ENCODE measurements around the gene RBM20. TPM values are rescaled to one million over a fixed set of nuclear protein-coding genes. Genes with fewer than 3 reads are reported as not detected.
A peak's percentile ranks its signal among the peaks of the same experiment; 100 is the strongest.

Gene RBM20
- total RNA-seq, 1 experiment from 2014 or later = 0.17 TPM

DNA sequence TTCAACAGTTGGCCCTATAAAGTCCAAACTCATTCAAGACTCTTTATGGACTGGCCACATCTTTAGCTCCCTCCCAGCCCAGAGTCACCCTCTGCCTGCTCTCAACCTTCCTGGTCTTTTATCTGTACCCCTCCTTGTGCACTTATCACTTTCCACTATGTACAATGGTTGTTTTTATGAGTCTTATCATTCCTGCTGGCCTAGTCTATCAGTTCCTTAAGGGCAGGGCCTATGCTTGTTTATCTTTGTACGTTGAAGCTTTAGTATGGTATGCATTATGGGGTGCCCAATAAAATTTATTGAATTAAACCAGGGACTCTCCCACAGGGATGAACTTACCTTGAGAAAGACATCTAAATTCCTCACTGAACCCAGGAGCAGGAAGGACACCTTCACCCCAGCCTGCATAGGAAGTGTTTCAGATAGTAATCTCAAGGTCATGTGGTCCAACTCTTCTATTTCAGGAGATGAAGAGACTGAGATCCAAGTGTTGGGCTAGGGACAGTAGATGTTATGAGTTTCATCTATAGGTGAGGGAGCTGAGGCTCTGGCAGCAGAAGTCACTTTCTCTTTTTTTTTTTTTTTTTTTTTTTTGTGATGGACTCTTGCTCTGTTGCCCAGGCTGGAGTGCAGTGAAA, 214.3 kb downstream of the RBM20 start:
- Histone ChIP-seq H3K4me2 (ENCODE audit: insufficient read depth, insufficient read length, low read length) (no peak overlapping the region), H3K79me2 (ENCODE audit: insufficient read depth, low read length) (no peaks in the 10 kb centered on the region), H4K8ac (replicated peaks; ENCODE audit: insufficient read length, low read depth, low read length) (no peak overlapping the region), H4K91ac (ENCODE audit: insufficient read length, low read depth, low read length) (no peak overlapping the region), H3K18ac (ENCODE audit: insufficient read length, low read depth, low read length) (no peak overlapping the region), H3K23me2 (ENCODE audit: insufficient read length, low read depth, low read length, poor library complexity, severe bottlenecking) (no peaks in the 10 kb centered on the region), H2BK15ac (ENCODE audit: low read depth, low read length) (no peak overlapping the region), H3K9ac (ENCODE audit: extremely low read depth, insufficient read length, low read length) (no peak overlapping the region), H3K27ac (ENCODE audit: insufficient read length, low read depth, low read length) (no peak overlapping the region), H2BK20ac (ENCODE audit: low read depth, low read length, poor library complexity, severe bottlenecking) (no peak overlapping the region), H3T11ph (ENCODE audit: low read length) (no peak overlapping the region), H2BK120ac (ENCODE audit: low read depth, low read length, poor library complexity, severe bottlenecking) (no peak overlapping the region), H3K4ac (ENCODE audit: low read depth, low read length) (no peak overlapping the region), H4K20me1 (ENCODE audit: control insufficient read depth, insufficient read depth, insufficient read length) (no peaks in the 10 kb centered on the region), H3K56ac (ENCODE audit: insufficient read length, low read depth, low read length) (no peak overlapping the region), H3K27me3 (ENCODE audit: insufficient read depth, low read length) (no peaks in the 10 kb centered on the region), H3K9me3 (ENCODE audit: control insufficient read depth, low read depth, low read length) (no peaks in the 10 kb centered on the region), H2BK12ac (ENCODE audit: insufficient read length, low read depth, low read length) (no peak overlapping the region), H4K5ac (ENCODE audit: insufficient read length, low read depth, low read length) (no peak overlapping the region), H3K14ac (ENCODE audit: insufficient read depth, low read length) (no peak overlapping the region), H3K4me1 (ENCODE audit: insufficient read depth, low read length) (no peaks in the 10 kb centered on the region), H2BK5ac (ENCODE audit: insufficient read length, low read length) (no peak overlapping the region), H2AK5ac (ENCODE audit: insufficient read length, low read length) (no peak overlapping the region), H3K23ac (ENCODE audit: insufficient read length, low read depth, low read length) (no peak overlapping the region), H3K79me1 (ENCODE audit: insufficient read depth, low read depth, low read length, poor library complexity, severe bottlenecking) (no peaks in the 10 kb centered on the region), H2AFZ (ENCODE audit: low read length) (no peak overlapping the region)
- TF ChIP-seq, protein P1, sequence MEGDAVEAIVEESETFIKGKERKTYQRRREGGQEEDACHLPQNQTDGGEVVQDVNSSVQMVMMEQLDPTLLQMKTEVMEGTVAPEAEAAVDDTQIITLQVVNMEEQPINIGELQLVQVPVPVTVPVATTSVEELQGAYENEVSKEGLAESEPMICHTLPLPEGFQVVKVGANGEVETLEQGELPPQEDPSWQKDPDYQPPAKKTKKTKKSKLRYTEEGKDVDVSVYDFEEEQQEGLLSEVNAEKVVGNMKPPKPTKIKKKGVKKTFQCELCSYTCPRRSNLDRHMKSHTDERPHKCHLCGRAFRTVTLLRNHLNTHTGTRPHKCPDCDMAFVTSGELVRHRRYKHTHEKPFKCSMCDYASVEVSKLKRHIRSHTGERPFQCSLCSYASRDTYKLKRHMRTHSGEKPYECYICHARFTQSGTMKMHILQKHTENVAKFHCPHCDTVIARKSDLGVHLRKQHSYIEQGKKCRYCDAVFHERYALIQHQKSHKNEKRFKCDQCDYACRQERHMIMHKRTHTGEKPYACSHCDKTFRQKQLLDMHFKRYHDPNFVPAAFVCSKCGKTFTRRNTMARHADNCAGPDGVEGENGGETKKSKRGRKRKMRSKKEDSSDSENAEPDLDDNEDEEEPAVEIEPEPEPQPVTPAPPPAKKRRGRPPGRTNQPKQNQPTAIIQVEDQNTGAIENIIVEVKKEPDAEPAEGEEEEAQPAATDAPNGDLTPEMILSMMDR (conservative IDR thresholded peaks at IDR 0.05) = no peak
- WGBS (ENCODE audit: extremely low coverage, insufficient read length, low lambda C conversion rate) = no CpG with 5 or more reads among the region's 1 CpG
- Mint-ChIP-seq H3K9me3 (0 out of 5 replicates have a peak, but pooled peaks cover 0 to 2% of the 10 kb centered on the region in 2 experiments), H3K27me3 (ENCODE audit: low read depth) (peaks cover 2% of the 10 kb centered on the region; the same call in 1 of the 2 replicates), H3K4me3 (no peak overlapping the region), H3K27ac (0 out of 7 replicates have a peak overlapping the region, but pooled peaks of 1 of the 3 experiments have one; percentile 3), H3K36me3 (ENCODE audit: insufficient read depth in 1 of 3, low read depth in 3 of 3) (no peaks in the 10 kb centered on the region), H3K4me1 (peaks cover 4 to 7% of the 10 kb centered on the region in 2 experiments)
- DNase-seq = no peak
